ENCODE results near the gene NOVA2.

DNA sequence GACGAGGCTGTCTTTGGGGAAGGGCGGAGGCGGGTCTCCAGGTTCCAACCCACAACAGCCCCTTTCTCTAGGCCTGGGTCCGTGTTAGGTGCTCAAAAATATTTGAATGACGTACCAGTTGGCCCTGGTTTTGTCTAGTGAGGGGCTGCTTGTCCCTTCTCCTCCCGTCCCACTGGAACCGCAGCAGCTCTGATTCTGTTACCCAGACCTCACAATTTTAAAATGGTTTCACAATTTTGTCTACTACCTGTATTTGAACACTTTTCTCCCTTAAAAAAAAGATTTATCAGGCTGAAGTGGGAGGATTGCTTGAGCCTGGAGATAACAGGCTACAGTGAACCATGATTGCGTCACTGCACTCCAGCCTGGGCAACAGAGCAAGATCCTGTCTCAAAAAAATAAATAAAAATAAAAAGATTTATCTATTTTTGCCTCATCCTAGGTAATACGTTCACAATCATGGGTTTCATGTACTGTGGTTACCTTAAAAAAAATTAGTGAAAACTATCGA is 86.4 kb downstream of the NOVA2 start:
- TF ChIP-seq, protein P1, sequence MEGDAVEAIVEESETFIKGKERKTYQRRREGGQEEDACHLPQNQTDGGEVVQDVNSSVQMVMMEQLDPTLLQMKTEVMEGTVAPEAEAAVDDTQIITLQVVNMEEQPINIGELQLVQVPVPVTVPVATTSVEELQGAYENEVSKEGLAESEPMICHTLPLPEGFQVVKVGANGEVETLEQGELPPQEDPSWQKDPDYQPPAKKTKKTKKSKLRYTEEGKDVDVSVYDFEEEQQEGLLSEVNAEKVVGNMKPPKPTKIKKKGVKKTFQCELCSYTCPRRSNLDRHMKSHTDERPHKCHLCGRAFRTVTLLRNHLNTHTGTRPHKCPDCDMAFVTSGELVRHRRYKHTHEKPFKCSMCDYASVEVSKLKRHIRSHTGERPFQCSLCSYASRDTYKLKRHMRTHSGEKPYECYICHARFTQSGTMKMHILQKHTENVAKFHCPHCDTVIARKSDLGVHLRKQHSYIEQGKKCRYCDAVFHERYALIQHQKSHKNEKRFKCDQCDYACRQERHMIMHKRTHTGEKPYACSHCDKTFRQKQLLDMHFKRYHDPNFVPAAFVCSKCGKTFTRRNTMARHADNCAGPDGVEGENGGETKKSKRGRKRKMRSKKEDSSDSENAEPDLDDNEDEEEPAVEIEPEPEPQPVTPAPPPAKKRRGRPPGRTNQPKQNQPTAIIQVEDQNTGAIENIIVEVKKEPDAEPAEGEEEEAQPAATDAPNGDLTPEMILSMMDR (conservative IDR thresholded peaks at IDR 0.05; ENCODE audit: low read depth, low read length): no peak
- no peak for TF ChIP-seq EZH2 (IDR thresholded peaks at IDR 0.05; ENCODE audit: low read length, unreplicated experiment)
- TF ChIP-seq EZH2phosphoT487 (IDR thresholded peaks at IDR 0.05; ENCODE audit: borderline replicate concordance, low read length): no peak
